Ishikawa (cell line): ENCODE data around the gene KCNC3.

Experiments used
- CEBPB ChIP-seq: IDR thresholded peaks from 2 replicates; pipeline ENCODE4 v1.6.1; 2012
- CREB1 ChIP-seq: IDR thresholded peaks from 2 replicates; pipeline ENCODE4 v1.6.1; 2012; ENCODE audit warnings: low read depth
- EGR1 ChIP-seq: IDR thresholded peaks from 2 replicates; pipeline ENCODE4 v1.6.1; 2012
- EP300 ChIP-seq: IDR thresholded peaks from 2 replicates; pipeline ENCODE4 v1.6.1; 2012; ENCODE audit warnings: borderline replicate concordance
- FOXM1 ChIP-seq: IDR thresholded peaks from 2 replicates; pipeline ENCODE4 v1.6.1; 2012; ENCODE audit warnings: low read depth, borderline replicate concordance
- RAD21 ChIP-seq: IDR thresholded peaks from 2 replicates; pipeline ENCODE4 v1.6.1; 2012; ENCODE audit warnings: low read depth
- TAF1 ChIP-seq: IDR thresholded peaks from 2 replicates; pipeline ENCODE4 v1.6.1; 2012; ENCODE audit warnings: low read depth, mild to moderate bottlenecking
- TCF12 ChIP-seq: IDR thresholded peaks from 2 replicates; pipeline ENCODE4 v1.6.1; 2012; ENCODE audit warnings: low read depth
- TEAD4 ChIP-seq: IDR thresholded peaks from 2 replicates; pipeline ENCODE4 v1.6.1; 2012
- YY1 ChIP-seq: IDR thresholded peaks from 2 replicates; pipeline ENCODE4 v1.6.1; 2012; ENCODE audit warnings: low read depth
- ZBTB7A ChIP-seq: IDR thresholded peaks from 2 replicates; pipeline ENCODE4 v1.6.1; 2012; ENCODE audit warnings: low read depth
- TF ChIP-seq, protein P1 (sequence below): IDR thresholded peaks from 2 replicates; pipeline ENCODE4 v1.6.1; 2012
- TF ChIP-seq, protein P2 (sequence below): IDR thresholded peaks from 2 replicates; pipeline ENCODE4 v1.6.1; 2012
- TF ChIP-seq, protein P3 (sequence below): IDR thresholded peaks from 2 replicates; pipeline ENCODE4 v1.6.1; 2012; ENCODE audit warnings: low read depth, mild to moderate bottlenecking

DNA sequence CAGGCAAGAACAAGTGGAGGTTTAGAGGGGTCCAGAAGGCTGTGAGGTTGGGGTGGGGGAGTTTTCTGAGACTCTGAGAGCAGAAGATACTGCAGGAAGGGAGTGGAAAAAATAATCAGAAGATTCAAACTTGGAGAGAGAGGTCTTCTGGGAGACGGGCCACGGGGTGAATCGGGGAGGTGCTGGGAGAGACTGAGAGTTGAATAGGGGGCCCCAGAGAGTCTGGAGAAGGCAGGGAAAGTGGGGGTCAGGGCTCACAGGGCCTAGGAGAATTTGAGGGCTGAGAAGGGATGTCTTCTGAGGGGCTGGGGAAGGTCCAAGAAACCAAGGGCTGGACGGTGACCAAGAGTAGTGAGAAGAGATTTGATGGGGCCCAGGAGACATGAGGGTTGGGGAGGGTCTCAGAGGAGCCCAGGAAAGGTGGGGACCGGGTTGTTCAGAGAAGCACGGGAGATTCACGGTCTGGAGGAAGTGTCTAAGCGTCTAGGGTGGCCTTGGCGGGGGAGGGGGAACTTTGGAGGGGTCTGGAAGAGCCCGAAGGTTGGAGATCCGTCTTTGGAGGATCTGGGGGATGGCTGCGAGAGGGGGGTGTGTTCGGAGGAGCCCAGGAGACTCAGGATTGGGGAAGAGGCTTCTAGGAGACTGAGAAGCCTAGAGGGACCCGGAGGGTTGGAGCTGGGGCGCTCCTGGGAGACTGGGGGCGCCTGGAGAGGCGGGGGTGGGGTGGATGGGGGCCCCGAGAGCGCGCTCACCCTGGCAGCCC is 1.5 kb downstream of the KCNC3 start:
- TF ChIP-seq CEBPB (no peak), TAF1 (no peak), YY1 (no peak), EP300 (no peak), RAD21 (no peak), EGR1 (no peak), TEAD4 (no peak), CREB1 (no peak), TCF12 (no peak), FOXM1 (no peak), ZBTB7A (no peak)
- TF ChIP-seq, protein P1, sequence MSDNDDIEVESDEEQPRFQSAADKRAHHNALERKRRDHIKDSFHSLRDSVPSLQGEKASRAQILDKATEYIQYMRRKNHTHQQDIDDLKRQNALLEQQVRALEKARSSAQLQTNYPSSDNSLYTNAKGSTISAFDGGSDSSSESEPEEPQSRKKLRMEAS = no peak
- TF ChIP-seq, protein P2, sequence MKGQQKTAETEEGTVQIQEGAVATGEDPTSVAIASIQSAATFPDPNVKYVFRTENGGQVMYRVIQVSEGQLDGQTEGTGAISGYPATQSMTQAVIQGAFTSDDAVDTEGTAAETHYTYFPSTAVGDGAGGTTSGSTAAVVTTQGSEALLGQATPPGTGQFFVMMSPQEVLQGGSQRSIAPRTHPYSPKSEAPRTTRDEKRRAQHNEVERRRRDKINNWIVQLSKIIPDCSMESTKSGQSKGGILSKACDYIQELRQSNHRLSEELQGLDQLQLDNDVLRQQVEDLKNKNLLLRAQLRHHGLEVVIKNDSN = no peak
- TF ChIP-seq, protein P3, sequence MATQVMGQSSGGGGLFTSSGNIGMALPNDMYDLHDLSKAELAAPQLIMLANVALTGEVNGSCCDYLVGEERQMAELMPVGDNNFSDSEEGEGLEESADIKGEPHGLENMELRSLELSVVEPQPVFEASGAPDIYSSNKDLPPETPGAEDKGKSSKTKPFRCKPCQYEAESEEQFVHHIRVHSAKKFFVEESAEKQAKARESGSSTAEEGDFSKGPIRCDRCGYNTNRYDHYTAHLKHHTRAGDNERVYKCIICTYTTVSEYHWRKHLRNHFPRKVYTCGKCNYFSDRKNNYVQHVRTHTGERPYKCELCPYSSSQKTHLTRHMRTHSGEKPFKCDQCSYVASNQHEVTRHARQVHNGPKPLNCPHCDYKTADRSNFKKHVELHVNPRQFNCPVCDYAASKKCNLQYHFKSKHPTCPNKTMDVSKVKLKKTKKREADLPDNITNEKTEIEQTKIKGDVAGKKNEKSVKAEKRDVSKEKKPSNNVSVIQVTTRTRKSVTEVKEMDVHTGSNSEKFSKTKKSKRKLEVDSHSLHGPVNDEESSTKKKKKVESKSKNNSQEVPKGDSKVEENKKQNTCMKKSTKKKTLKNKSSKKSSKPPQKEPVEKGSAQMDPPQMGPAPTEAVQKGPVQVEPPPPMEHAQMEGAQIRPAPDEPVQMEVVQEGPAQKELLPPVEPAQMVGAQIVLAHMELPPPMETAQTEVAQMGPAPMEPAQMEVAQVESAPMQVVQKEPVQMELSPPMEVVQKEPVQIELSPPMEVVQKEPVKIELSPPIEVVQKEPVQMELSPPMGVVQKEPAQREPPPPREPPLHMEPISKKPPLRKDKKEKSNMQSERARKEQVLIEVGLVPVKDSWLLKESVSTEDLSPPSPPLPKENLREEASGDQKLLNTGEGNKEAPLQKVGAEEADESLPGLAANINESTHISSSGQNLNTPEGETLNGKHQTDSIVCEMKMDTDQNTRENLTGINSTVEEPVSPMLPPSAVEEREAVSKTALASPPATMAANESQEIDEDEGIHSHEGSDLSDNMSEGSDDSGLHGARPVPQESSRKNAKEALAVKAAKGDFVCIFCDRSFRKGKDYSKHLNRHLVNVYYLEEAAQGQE = no peak
